Activated CD4-positive, alpha-beta T cell treated with anti-CD3 and anti-CD28 coated beads for 36 hours (primary cell): Measurements from ENCODE around the gene PTPRT. TPM values are rescaled to one million over a fixed set of nuclear protein-coding genes. Genes with fewer than 3 reads are reported as not detected.

Experiments used
- ATAC-seq: fragments of 200-7000 bp; cut with Tn5 transposase; one replicate; pipeline ENCODE4 v1.10.0; 2021; ENCODE audit warnings: mild to moderate bottlenecking, moderate library complexity
- CTCF ChIA-PET: fragments of 350-600 bp; sonication (Branson Sonifier 250); formaldehyde crosslinking; loops from one replicate; lab custom pipeline; 2021; ENCODE audit warnings: antibody characterized with exemption; lab: Charles Lee
- POLR2A ChIA-PET: fragments of 350-600 bp; sonication (Branson Sonifier 250); formaldehyde crosslinking; loops from one replicate; lab custom pipeline; 2021; ENCODE audit warnings: antibody characterized with exemption, inconsistent platforms; lab: Charles Lee
- DNase-seq: peaks from one replicate; pipeline ENCODE4 v3.0.0-alpha.2; 2020
- H3K27ac Mint-ChIP-seq: one replicate; pipeline ENCODE4 v1.8.0; 2021; ENCODE audit warnings: mixed read lengths
- H3K27me3 Mint-ChIP-seq: one replicate; pipeline ENCODE4 v1.8.0; 2021; ENCODE audit warnings: mixed read lengths
- H3K36me3 Mint-ChIP-seq: one replicate; pipeline ENCODE4 v1.8.0; 2021; ENCODE audit warnings: low read depth, mixed read lengths
- H3K4me1 Mint-ChIP-seq: one replicate; pipeline ENCODE4 v1.8.0; 2021; ENCODE audit warnings: mixed read lengths
- H3K4me3 Mint-ChIP-seq: one replicate; pipeline ENCODE4 v1.8.0; 2021; ENCODE audit warnings: mild to moderate bottlenecking, moderate library complexity, mixed read lengths
- H3K9me3 Mint-ChIP-seq: one replicate; pipeline ENCODE4 v1.8.0; 2021; ENCODE audit warnings: low read depth, mixed read lengths
- intact Hi-C, 2 experiments: fragments of 100-400 bp; cut with DNase I in 1 of 2; cut with micrococcal nuclease in 1 of 2; formaldehyde crosslinking; loops; one replicate each; pipeline versions ENCODE4 v1.14.2 to v1.15.1; 2022 to 2024; cut with DNase I, micrococcal nuclease
- total RNA-seq, 2 experiments: library from RNA; stranded (reverse); gene quantifications; one replicate each; pipeline ENCODE4 v1.2.3, GENCODE V29; 2021

The PTPRT gene
- total RNA-seq, 2 experiments from 2014 or later: not detected

- no peak for DNase-seq
- peaks cover 3% of the 10 kb centered on the region for H3K9me3 Mint-ChIP-seq
- ChIA-PET CTCF (no interaction called here), POLR2A (no interaction called here)
- no peaks in the 10 kb centered on the region for H3K4me1 Mint-ChIP-seq
- H3K36me3 Mint-ChIP-seq: no peaks in the 10 kb centered on the region
- intact Hi-C loops: no loop called here
- H3K4me3 Mint-ChIP-seq: no peak overlapping the region
- no peak overlapping the region for H3K27ac Mint-ChIP-seq
- no peak for ATAC-seq
- peaks cover 3% of the 10 kb centered on the region for H3K27me3 Mint-ChIP-seq
Observed at GRCh38 chr20:43046966-43047365, 142.7 kb downstream of the PTPRT start.

- no peak overlapping the region for H3K27ac Mint-ChIP-seq
- CTCF ChIA-PET: no interaction called here
- ATAC-seq: no peak
- DNase-seq: no peak
- POLR2A ChIA-PET: no interaction called here
- no peaks in the 10 kb centered on the region for H3K36me3 Mint-ChIP-seq
- H3K4me3 Mint-ChIP-seq: no peak overlapping the region
- peaks cover 3% of the 10 kb centered on the region for H3K27me3 Mint-ChIP-seq
- peaks cover 3% of the 10 kb centered on the region for H3K9me3 Mint-ChIP-seq
- no peaks in the 10 kb centered on the region for H3K4me1 Mint-ChIP-seq
- intact Hi-C loops: no loop called here
Observed at GRCh38 chr20:43043887-43044286, 145.8 kb downstream of the PTPRT start.

GRCh38 chr20:43040427-43040826 is 149.3 kb downstream of the PTPRT start:
- CTCF ChIA-PET: no interaction called here
- POLR2A ChIA-PET: no interaction called here

GRCh38 chr20:43037605-43038309 is 151.9 kb downstream of the PTPRT start:
- Mint-ChIP-seq H3K4me3 (no peak overlapping the region), H3K27me3 (no peaks in the 10 kb centered on the region), H3K27ac (no peak overlapping the region), H3K4me1 (no peaks in the 10 kb centered on the region), H3K9me3 (no peaks in the 10 kb centered on the region), H3K36me3 (no peaks in the 10 kb centered on the region)
- DNase-seq (no peak), ATAC-seq (no peak)
- ChIA-PET POLR2A (no interaction called here), CTCF (no interaction called here)
- intact Hi-C loops: no loop called here

More at GRCh38 chr20:43040427-43040826, 149.3 kb downstream of the PTPRT start:
- ATAC-seq (no peak), DNase-seq (no peak)
- no peaks in the 10 kb centered on the region for H3K27me3 Mint-ChIP-seq
- no peaks in the 10 kb centered on the region for H3K36me3 Mint-ChIP-seq
- H3K27ac Mint-ChIP-seq: no peak overlapping the region
- H3K9me3 Mint-ChIP-seq: no peaks in the 10 kb centered on the region
- intact Hi-C loops: no loop called here
- no peaks in the 10 kb centered on the region for H3K4me1 Mint-ChIP-seq
- no peak overlapping the region for H3K4me3 Mint-ChIP-seq

GRCh38 chr20:43034981-43035724 is 154.6 kb downstream of the PTPRT start:
- ChIA-PET CTCF (interaction anchor here (0.6 kb wide), 1 partner anchor 331 kb away, joined by 3 read pairs; no protein-coding TSS in a partner anchor), POLR2A (no interaction called here)
- no peak overlapping the region for H3K27ac Mint-ChIP-seq
- H3K4me1 Mint-ChIP-seq: no peaks in the 10 kb centered on the region
- DNase-seq (no peak), ATAC-seq (no peak)
- H3K9me3 Mint-ChIP-seq: no peaks in the 10 kb centered on the region
- no peak overlapping the region for H3K4me3 Mint-ChIP-seq
- H3K27me3 Mint-ChIP-seq: no peaks in the 10 kb centered on the region
- intact Hi-C loops: no loop called here
- H3K36me3 Mint-ChIP-seq: no peaks in the 10 kb centered on the region

- no peak overlapping the region for H3K27ac Mint-ChIP-seq
- no peaks in the 10 kb centered on the region for H3K9me3 Mint-ChIP-seq
- H3K4me3 Mint-ChIP-seq: no peak overlapping the region
- no peaks in the 10 kb centered on the region for H3K27me3 Mint-ChIP-seq
- H3K36me3 Mint-ChIP-seq: no peaks in the 10 kb centered on the region
- POLR2A ChIA-PET: no interaction called here
- no peak for ATAC-seq
- no peaks in the 10 kb centered on the region for H3K4me1 Mint-ChIP-seq
- intact Hi-C loops: no loop called here
- CTCF ChIA-PET: no interaction called here
- DNase-seq: no peak
Observed at GRCh38 chr20:43032459-43032858, 157.2 kb downstream of the PTPRT start.

- no peak overlapping the region for H3K4me3 Mint-ChIP-seq
- ChIA-PET CTCF (no interaction called here), POLR2A (no interaction called here)
- no peaks in the 10 kb centered on the region for H3K9me3 Mint-ChIP-seq
- no peaks in the 10 kb centered on the region for H3K27me3 Mint-ChIP-seq
- ATAC-seq: no peak
- H3K36me3 Mint-ChIP-seq: no peaks in the 10 kb centered on the region
- no peak overlapping the region for H3K27ac Mint-ChIP-seq
- intact Hi-C loops: no loop called here
- no peaks in the 10 kb centered on the region for H3K4me1 Mint-ChIP-seq
- no peak for DNase-seq
Observed at GRCh38 chr20:43029176-43029575, 160.5 kb downstream of the PTPRT start.

- CTCF ChIA-PET: no interaction called here
- ATAC-seq (no peak), DNase-seq (no peak)
- no peak overlapping the region for H3K27ac Mint-ChIP-seq
- H3K4me1 Mint-ChIP-seq: no peaks in the 10 kb centered on the region
- no peaks in the 10 kb centered on the region for H3K9me3 Mint-ChIP-seq
- POLR2A ChIA-PET: no interaction called here
- no peaks in the 10 kb centered on the region for H3K27me3 Mint-ChIP-seq
- H3K4me3 Mint-ChIP-seq: no peak overlapping the region
- H3K36me3 Mint-ChIP-seq: no peaks in the 10 kb centered on the region
- intact Hi-C loops: no loop called here
Observed at GRCh38 chr20:43028470-43028869, 161.2 kb downstream of the PTPRT start.

- Mint-ChIP-seq H3K27ac (no peak overlapping the region), H3K27me3 (peaks cover 3% of the 10 kb centered on the region), H3K4me1 (no peaks in the 10 kb centered on the region), H3K4me3 (no peak overlapping the region), H3K36me3 (no peaks in the 10 kb centered on the region), H3K9me3 (no peaks in the 10 kb centered on the region)
- intact Hi-C loops: no loop called here
- CTCF ChIA-PET: no interaction called here
- POLR2A ChIA-PET: no interaction called here
- ATAC-seq (no peak), DNase-seq (no peak)
Observed at GRCh38 chr20:43023836-43024235, 165.9 kb downstream of the PTPRT start.

- no peak for DNase-seq
- ChIA-PET CTCF (no interaction called here), POLR2A (no interaction called here)
- H3K27me3 Mint-ChIP-seq: peaks cover 3% of the 10 kb centered on the region
- no peaks in the 10 kb centered on the region for H3K9me3 Mint-ChIP-seq
- H3K36me3 Mint-ChIP-seq: no peaks in the 10 kb centered on the region
- no peaks in the 10 kb centered on the region for H3K4me1 Mint-ChIP-seq
- no peak for ATAC-seq
- intact Hi-C loops: no loop called here
- H3K4me3 Mint-ChIP-seq: no peak overlapping the region
- H3K27ac Mint-ChIP-seq: no peak overlapping the region
Observed at GRCh38 chr20:43022568-43022967, 167.1 kb downstream of the PTPRT start.

GRCh38 chr20:43022081-43022480 is 167.6 kb downstream of the PTPRT start:
- H3K36me3 Mint-ChIP-seq: no peaks in the 10 kb centered on the region
- intact Hi-C loops: no loop called here
- ATAC-seq (no peak), DNase-seq (no peak)
- H3K27ac Mint-ChIP-seq: no peak overlapping the region
- ChIA-PET POLR2A (no interaction called here), CTCF (no interaction called here)
- H3K27me3 Mint-ChIP-seq: peaks cover 3% of the 10 kb centered on the region
- no peaks in the 10 kb centered on the region for H3K9me3 Mint-ChIP-seq
- no peaks in the 10 kb centered on the region for H3K4me1 Mint-ChIP-seq
- no peak overlapping the region for H3K4me3 Mint-ChIP-seq
